ENCODE data around the gene HSCB.

HSCB gene

DNA sequence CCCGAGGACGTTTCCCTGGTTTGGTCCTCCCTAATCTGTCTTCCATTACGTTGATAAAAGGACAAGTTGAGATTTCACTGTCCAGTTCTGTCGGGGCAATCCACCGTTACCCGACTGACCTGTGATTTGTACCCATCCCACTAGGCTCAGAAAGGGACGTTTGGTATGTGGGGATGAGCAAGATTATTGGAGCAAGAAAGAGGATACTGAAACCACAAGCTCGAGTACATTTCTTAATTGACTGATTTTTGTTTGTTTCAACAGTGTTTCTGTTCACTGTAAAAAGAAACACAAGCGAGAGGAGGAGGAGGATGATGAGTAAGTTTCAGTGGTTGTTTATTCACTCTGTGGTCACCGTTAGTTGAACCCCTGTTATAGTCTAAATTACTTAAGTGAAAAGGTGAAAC, 31.6 kb downstream of the HSCB start:
- H3K4me3 ChIP-seq (replicated peaks; ENCODE audit: low read depth, low read length) = peak overlapping the region; percentile 84
- no peaks in the 10 kb centered on the region for H3K27me3 ChIP-seq (replicated peaks; ENCODE audit: control insufficient read depth, insufficient read depth, low read length)
- peaks cover 4% of the 10 kb centered on the region for H3K36me3 ChIP-seq (ENCODE audit: control insufficient read depth, insufficient read depth, low read length)
- DNase-seq (ENCODE audit: extremely low read depth, insufficient read length) = peak; percentile 68
- TF ChIP-seq, protein P1, sequence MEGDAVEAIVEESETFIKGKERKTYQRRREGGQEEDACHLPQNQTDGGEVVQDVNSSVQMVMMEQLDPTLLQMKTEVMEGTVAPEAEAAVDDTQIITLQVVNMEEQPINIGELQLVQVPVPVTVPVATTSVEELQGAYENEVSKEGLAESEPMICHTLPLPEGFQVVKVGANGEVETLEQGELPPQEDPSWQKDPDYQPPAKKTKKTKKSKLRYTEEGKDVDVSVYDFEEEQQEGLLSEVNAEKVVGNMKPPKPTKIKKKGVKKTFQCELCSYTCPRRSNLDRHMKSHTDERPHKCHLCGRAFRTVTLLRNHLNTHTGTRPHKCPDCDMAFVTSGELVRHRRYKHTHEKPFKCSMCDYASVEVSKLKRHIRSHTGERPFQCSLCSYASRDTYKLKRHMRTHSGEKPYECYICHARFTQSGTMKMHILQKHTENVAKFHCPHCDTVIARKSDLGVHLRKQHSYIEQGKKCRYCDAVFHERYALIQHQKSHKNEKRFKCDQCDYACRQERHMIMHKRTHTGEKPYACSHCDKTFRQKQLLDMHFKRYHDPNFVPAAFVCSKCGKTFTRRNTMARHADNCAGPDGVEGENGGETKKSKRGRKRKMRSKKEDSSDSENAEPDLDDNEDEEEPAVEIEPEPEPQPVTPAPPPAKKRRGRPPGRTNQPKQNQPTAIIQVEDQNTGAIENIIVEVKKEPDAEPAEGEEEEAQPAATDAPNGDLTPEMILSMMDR (IDR thresholded peaks at IDR 0.05; ENCODE audit: insufficient read depth, low read length, poor library complexity, severe bottlenecking) = no peak

DNA sequence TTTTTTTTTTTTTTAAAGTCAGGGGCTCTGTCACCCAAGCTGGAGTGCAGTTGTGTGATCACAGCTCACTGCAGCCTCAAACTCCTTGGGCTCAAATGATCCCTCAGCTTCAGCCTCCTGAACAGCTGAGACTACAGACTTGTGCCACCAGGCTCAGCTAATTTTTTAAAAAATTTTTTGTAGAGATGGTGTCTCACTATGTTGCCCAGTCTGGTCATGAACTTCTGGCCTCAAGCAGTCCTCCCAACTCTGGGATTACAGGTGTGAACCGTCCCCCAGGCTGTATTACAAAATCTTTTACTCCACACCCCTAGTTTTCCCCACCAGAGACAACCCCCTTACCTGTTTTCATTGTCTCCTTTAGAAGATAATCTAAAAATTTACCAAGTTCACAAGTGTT, 32.5 kb downstream of the HSCB start:
- TF ChIP-seq, protein P1 (IDR thresholded peaks at IDR 0.05; ENCODE audit: insufficient read depth, low read length, poor library complexity, severe bottlenecking) = no peak
- DNase-seq (ENCODE audit: extremely low read depth, insufficient read length) = no peak
- H3K27me3 ChIP-seq (replicated peaks; ENCODE audit: control insufficient read depth, insufficient read depth, low read length) = no peaks in the 10 kb centered on the region
- H3K4me3 ChIP-seq (replicated peaks; ENCODE audit: low read depth, low read length) = peak overlapping the region; percentile 5
- H3K36me3 ChIP-seq (ENCODE audit: control insufficient read depth, insufficient read depth, low read length) = peaks cover 4% of the 10 kb centered on the region

DNA sequence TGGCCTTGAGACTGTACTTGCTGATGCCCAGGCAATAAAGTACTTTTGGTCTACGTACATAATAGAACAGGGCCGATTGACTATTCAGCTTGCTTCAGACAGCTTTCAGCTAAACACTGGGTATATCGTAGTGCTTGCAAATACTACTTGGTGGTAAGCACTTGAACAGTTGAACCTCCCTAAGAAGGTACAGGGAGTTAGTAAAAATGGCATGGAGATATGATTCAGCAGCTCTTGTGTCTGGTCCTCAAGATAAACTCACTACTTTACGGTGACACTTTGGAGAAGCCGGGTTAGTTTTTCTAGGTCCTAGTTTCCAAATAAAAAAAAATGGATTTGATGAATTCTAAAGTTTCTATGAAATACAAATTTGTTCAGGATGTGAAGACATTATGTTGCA, 38.0 kb downstream of the HSCB start:
- no peak overlapping the region for H3K4me3 ChIP-seq (replicated peaks; ENCODE audit: low read depth, low read length)
- no peak for DNase-seq (ENCODE audit: extremely low read depth, insufficient read length)
- peaks cover 14% of the 10 kb centered on the region for H3K36me3 ChIP-seq (ENCODE audit: control insufficient read depth, insufficient read depth, low read length)
- no peaks in the 10 kb centered on the region for H3K27me3 ChIP-seq (replicated peaks; ENCODE audit: control insufficient read depth, insufficient read depth, low read length)
- TF ChIP-seq, protein P1 (IDR thresholded peaks at IDR 0.05; ENCODE audit: insufficient read depth, low read length, poor library complexity, severe bottlenecking) = no peak

DNA sequence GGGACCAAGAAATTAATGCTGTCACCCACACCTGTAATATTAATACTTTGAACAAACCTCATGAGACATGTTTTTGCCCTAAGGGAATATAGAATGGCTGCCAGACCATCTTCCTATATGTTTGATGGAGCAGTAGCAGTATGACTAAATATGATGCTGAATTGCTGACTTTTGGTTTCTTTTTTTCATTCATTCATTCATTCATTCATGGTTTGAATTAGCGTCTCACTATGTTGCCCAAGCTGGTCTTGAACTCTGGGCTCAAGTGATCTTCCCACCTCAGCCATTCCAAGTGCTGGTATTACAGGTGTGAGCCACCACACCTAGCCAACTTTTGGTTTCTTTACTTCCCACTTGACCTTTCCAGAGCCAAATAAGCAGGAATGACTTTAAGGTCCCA, 38.5 kb downstream of the HSCB start:
- TF ChIP-seq, protein P1 (IDR thresholded peaks at IDR 0.05; ENCODE audit: insufficient read depth, low read length, poor library complexity, severe bottlenecking) = no peak
- Histone ChIP-seq H3K27me3 (replicated peaks; ENCODE audit: control insufficient read depth, insufficient read depth, low read length) (no peaks in the 10 kb centered on the region), H3K36me3 (ENCODE audit: control insufficient read depth, insufficient read depth, low read length) (peaks cover 14% of the 10 kb centered on the region), H3K4me3 (replicated peaks; ENCODE audit: low read depth, low read length) (no peak overlapping the region)
- no peak for DNase-seq (ENCODE audit: extremely low read depth, insufficient read length)

DNA sequence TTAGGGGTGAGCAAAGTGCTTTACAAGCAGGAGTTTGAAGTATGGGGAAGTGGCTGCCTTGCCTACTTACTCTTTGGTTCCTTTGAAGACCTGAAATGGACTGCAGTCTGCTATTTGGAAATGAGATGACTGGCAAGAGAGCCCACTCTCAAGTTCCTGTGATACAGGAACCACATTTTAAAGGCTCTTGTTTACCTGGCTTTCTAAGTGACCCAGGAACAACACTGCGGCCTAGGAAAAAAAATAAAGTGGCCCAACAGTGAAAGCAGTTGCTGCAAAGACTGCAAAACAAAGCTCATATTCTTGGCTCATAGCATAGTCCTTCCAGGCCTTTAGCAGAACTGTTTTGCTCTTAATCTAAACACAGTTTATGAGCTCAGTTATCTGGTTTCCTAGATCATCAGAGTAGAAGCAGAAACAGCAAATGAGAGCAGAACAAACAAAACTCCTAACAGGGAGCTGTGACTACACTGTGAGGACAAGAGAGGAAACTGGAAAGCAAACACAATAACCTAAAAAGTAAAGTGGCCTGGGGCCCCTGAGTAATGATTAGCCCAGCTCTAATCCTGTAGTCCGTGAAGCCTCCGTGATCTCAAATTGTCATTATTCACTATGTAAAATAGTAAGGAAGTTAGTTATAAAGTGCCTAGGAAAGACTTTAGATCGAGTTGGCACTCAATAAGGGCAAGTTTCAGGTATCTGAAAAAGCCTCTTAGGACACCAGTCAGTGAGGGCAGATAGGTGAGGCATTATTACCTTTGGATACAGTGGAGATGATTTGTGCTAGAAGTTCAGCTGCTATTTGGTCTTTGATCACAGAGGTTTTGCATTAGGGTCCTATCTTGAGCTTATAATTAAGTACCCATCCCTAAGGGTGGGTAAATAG, 42.2 kb downstream of the HSCB start:
- TF ChIP-seq, protein P1 (IDR thresholded peaks at IDR 0.05; ENCODE audit: insufficient read depth, low read length, poor library complexity, severe bottlenecking) = no peak
- H3K36me3 ChIP-seq (ENCODE audit: control insufficient read depth, insufficient read depth, low read length) = peaks cover 10% of the 10 kb centered on the region
- DNase-seq (ENCODE audit: extremely low read depth, insufficient read length) = no peak

More for the DNA sequence above, 42.2 kb downstream of the HSCB start:
- H3K4me3 ChIP-seq (replicated peaks; ENCODE audit: low read depth, low read length) = no peak overlapping the region
- H3K27me3 ChIP-seq (replicated peaks; ENCODE audit: control insufficient read depth, insufficient read depth, low read length) = no peaks in the 10 kb centered on the region
